ENCODE measurements around the gene HAUS6.

The HAUS6 gene

GRCh38 chr9:19087106-19088000 is 15.4 kb downstream of the HAUS6 start:
- no peak overlapping the region for H3K27ac ChIP-seq
- TF ChIP-seq CTCF (conservative IDR thresholded peaks at IDR 0.05), result no peak

- TF ChIP-seq CTCF (conservative IDR thresholded peaks at IDR 0.05), result peak; percentile 77
- H3K27ac ChIP-seq, result no peak overlapping the region; the same call in 1 of the 2 replicates
Observed at GRCh38 chr9:19085295-19085694, 17.4 kb downstream of the HAUS6 start.

- no peak for TF ChIP-seq CTCF (conservative IDR thresholded peaks at IDR 0.05)
Observed at GRCh38 chr9:19074836-19075235, 27.9 kb downstream of the HAUS6 start.

GRCh38 chr9:19074229-19074628 is 28.5 kb downstream of the HAUS6 start:
- no peak for TF ChIP-seq CTCF (conservative IDR thresholded peaks at IDR 0.05)
- no peak overlapping the region for H3K27ac ChIP-seq

More at GRCh38 chr9:19074836-19075235, 27.9 kb downstream of the HAUS6 start:
- H3K27ac ChIP-seq, result no peak overlapping the region

- H3K27ac ChIP-seq, result no peak overlapping the region
- no peak for TF ChIP-seq CTCF (conservative IDR thresholded peaks at IDR 0.05)
Observed at GRCh38 chr9:19057033-19057432, 45.7 kb downstream of the HAUS6 start.

- H3K27ac ChIP-seq, result peak overlapping the region; percentile 98
- TF ChIP-seq CTCF (conservative IDR thresholded peaks at IDR 0.05), result no peak
Observed at GRCh38 chr9:19050637-19051591, 51.8 kb downstream of the HAUS6 start.

All from VCaP (cell line).